ENCODE data around the gene TMEM156. TPM values are rescaled to one million over a fixed set of nuclear protein-coding genes. Genes with fewer than 3 reads are reported as not detected.

Gene TMEM156
- total and polyA plus RNA-seq, 2 experiments from 2014 or later: not detected

GRCh38 chr4:38957261-38957815, 74.9 kb downstream of the TMEM156 start:
- H3K79me2 ChIP-seq (replicated peaks; ENCODE audit: insufficient read depth): no peaks in the 10 kb centered on the region
- Mint-ChIP-seq H3K36me3 (ENCODE audit: low read depth) (no peaks in the 10 kb centered on the region), H3K27ac (no peak overlapping the region), H3K4me1 (no peaks in the 10 kb centered on the region), H3K9me3 (no peaks in the 10 kb centered on the region), H3K27me3 (ENCODE audit: insufficient read depth, low read depth, poor library complexity) (peaks cover 1% of the 10 kb centered on the region), H3K4me3 (no peak overlapping the region)
- no peaks in the 10 kb centered on the region for H3F3A ChIP-seq (replicated peaks; ENCODE audit: low read depth)
- no peak for TF ChIP-seq CTCF (conservative IDR thresholded peaks at IDR 0.05; ENCODE audit: low read depth in 2 of 2)
- TF ChIP-seq EZH2 (IDR thresholded peaks at IDR 0.05; ENCODE audit: low read depth, unreplicated experiment): no peak
- no peak for TF ChIP-seq JUNB (IDR thresholded peaks at IDR 0.05; ENCODE audit: unreplicated experiment)
- no peak for TF ChIP-seq ZNF462 (CRISPR knock-in tag; IDR thresholded peaks at IDR 0.05)
- no peak for TF ChIP-seq REST (IDR thresholded peaks at IDR 0.05; ENCODE audit: unreplicated experiment)
- TF ChIP-seq STAT1 (IDR thresholded peaks at IDR 0.05; ENCODE audit: unreplicated experiment): no peak
- no peak for TF ChIP-seq EZH2phosphoT487 (IDR thresholded peaks at IDR 0.05; ENCODE audit: unreplicated experiment)
- TF ChIP-seq NANOG (IDR thresholded peaks at IDR 0.05; ENCODE audit: borderline replicate concordance): no peak
- TF ChIP-seq CREB1 (CRISPR knock-in tag; IDR thresholded peaks at IDR 0.05; ENCODE audit: low read depth): no peak
- TF ChIP-seq ETS1 (IDR thresholded peaks at IDR 0.05): no peak
- no peak for TF ChIP-seq POLR2AphosphoS5 (IDR thresholded peaks at IDR 0.05; ENCODE audit: low read depth)
- no peak for TF ChIP-seq ZNF114 (CRISPR knock-in tag; IDR thresholded peaks at IDR 0.05)
- TF ChIP-seq ZNF331 (CRISPR knock-in tag; IDR thresholded peaks at IDR 0.05; ENCODE audit: low read depth): no peak
- H3K27me3 ChIP-seq (ENCODE audit: insufficient read depth): no peaks in the 10 kb centered on the region
- no peak overlapping the region for H3K27ac ChIP-seq (ENCODE audit: low read depth)
- H3K36me3 ChIP-seq (ENCODE audit: insufficient read depth): no peaks in the 10 kb centered on the region
- H4K20me1 ChIP-seq (replicated peaks; ENCODE audit: insufficient read depth): no peaks in the 10 kb centered on the region
- ATAC-seq: no peak
- peaks cover 6% of the 10 kb centered on the region; the same call in 1 of the 2 replicates for H3K9me2 ChIP-seq (ENCODE audit: insufficient read depth)
- no peak overlapping the region for H3K4me3 ChIP-seq
- H2AFZ ChIP-seq: no peak overlapping the region
- no peak overlapping the region for H3K4me2 ChIP-seq
- no peak for DNase-seq (ENCODE audit: low spot score)
- no peaks in the 10 kb centered on the region for H3K4me1 ChIP-seq (ENCODE audit: insufficient read depth)
